D721Med (cell line): ENCODE data around the gene KIF9.
"Not testable (repeated sequence)": the region's sequence is repeated elsewhere in the genome, so short reads cannot be mapped to it uniquely, and the experiment has no call there.

Experiments
- DNase-seq: peaks from one replicate; pipeline ENCODE4 v3.0.0; 2011; ENCODE audit warnings: low spot score; ENCODE audit not compliant: insufficient read length
- FAIRE-seq: peaks from 2 replicates; lab custom pipeline; 2011; peaks lifted over from hg19 to GRCh38; lab: Jason Lieb, UNC
- TF ChIP-seq, protein P1 (sequence below): IDR thresholded peaks from 2 replicates; pipeline ENCODE4 v1.5.1; 2012; ENCODE audit warnings: mild to moderate bottlenecking, control low read depth; ENCODE audit not compliant: insufficient read depth; ENCODE audit errors: missing control alignments

The KIF9 gene

DNA sequence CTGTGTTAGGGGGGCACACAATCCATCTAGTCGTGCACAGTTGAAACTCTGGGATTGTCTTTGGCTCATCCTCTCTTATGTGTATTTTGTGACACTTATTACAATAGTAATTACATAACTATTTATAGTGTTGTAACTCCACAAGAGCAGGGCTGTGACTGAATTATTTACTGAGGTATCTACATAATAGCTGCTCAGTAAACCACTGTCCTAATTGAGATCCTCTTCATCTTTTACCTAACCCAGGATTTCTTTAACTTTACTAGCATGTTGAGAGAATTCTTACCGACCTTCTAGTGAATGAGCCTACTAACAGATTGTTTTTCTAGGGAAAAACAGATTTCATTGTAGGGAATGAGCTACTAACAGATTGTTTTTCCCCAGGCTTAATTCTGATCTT is 11.2 kb upstream of the KIF9 start:
- FAIRE-seq (no peak), DNase-seq (no peak)
- TF ChIP-seq, protein P1, sequence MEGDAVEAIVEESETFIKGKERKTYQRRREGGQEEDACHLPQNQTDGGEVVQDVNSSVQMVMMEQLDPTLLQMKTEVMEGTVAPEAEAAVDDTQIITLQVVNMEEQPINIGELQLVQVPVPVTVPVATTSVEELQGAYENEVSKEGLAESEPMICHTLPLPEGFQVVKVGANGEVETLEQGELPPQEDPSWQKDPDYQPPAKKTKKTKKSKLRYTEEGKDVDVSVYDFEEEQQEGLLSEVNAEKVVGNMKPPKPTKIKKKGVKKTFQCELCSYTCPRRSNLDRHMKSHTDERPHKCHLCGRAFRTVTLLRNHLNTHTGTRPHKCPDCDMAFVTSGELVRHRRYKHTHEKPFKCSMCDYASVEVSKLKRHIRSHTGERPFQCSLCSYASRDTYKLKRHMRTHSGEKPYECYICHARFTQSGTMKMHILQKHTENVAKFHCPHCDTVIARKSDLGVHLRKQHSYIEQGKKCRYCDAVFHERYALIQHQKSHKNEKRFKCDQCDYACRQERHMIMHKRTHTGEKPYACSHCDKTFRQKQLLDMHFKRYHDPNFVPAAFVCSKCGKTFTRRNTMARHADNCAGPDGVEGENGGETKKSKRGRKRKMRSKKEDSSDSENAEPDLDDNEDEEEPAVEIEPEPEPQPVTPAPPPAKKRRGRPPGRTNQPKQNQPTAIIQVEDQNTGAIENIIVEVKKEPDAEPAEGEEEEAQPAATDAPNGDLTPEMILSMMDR = no peak

DNA sequence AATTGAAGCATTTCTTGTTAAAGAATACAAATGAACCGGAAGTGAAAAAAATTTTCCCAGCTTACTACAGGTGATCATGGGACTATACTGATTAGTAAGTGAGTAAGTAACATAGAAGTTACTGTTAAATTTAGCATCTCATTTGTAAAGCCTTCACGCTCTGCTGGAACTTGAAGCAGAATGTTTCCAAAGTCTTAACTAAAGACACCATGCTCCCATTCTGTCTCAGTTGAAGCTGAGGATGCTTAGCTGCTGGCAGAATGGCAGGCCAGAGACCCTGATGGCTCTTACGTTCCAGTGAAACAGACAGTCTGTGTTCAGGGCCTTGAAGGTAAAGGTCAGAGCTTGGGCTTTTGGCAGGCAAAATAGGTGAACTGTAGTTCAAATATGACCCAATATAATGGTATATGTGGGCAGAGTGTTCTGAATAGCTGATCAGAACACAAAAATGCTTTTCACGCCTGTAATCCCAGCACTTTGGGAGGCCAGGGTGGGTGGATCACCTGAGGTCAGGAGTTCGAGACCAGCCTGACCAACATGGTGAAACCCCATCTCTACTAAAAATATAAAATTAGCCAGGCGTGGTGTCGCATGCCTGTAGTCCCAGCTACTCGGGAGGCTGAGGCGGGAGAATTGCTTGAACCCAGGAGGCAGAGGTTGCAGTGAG is 9.3 kb upstream of the KIF9 start:
- not testable (repeated sequence) for FAIRE-seq, DNase-seq

DNA sequence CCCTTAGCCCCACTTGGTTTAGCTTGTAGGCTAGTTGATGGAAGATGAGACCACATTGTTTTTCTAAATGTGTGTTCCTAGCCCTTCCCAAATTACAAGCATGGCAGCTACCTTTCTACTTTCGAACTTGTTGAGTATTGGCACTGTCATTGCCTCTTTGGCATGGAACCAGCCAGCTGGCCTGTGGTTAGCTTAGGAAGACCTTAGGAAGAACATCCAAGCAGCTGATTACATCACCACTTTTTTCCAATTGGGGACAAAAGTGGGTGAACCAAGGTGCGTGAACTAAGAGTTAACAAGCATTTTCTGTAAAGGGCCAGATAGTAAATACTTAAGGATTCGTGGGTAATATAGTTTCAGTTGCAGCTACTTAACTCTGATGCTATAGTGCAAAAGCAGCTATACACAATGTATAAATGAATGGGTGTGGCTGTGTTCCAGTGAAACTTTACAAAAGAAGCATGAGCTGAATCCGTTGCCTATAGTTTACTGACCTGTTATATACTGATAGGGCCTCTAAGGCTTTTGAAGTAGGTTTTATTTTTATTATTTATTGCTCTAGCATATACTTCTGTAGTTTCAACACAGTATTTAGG is 8.7 kb upstream of the KIF9 start:
- FAIRE-seq (no peak), DNase-seq (no peak)
- TF ChIP-seq, protein P1 = no peak

DNA sequence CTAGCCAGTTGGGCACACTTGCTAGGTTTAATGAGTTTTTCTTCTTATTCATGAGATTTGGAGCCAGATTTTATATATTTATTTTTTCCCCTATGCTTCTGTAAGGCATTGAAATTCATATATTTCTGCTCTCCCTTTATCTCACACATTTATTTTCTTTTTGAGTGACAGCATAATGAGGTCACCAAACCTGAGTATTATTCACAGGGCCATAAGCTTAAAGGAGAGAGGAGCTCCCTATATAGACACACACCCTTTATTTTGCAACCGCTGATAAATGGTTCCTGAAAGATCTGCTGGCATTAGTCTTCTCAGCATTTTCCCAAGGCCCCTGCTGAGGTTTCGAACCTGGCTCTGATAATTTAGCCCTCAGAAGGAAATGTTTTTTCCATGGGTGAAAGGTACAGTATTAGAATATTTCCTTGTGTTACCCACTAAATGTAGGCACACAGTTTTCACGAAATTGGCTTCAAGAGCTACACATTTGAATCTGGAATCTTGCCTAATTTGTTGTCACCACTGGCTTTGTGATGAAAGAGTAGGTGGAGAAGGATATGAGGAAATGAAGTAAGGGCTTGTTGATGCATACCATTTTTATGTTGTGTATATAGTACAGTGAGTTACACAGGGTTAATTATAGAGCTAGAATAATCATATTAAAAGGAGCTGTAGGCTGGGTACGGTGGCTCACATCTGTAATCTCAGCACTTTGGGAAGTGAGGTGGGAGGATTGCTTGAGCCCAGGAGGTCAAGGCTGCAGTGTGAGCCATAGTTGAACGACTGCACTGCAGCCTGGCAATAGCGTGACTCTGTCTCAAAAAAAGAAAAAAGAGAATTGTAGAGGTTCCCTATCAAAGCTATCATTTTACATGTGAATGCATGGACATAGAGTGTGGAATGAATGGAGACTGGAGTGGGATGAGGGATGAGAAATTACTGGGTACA is 6.6 kb upstream of the KIF9 start:
- TF ChIP-seq, protein P1 = no peak
- FAIRE-seq (no peak), DNase-seq (no peak)

DNA sequence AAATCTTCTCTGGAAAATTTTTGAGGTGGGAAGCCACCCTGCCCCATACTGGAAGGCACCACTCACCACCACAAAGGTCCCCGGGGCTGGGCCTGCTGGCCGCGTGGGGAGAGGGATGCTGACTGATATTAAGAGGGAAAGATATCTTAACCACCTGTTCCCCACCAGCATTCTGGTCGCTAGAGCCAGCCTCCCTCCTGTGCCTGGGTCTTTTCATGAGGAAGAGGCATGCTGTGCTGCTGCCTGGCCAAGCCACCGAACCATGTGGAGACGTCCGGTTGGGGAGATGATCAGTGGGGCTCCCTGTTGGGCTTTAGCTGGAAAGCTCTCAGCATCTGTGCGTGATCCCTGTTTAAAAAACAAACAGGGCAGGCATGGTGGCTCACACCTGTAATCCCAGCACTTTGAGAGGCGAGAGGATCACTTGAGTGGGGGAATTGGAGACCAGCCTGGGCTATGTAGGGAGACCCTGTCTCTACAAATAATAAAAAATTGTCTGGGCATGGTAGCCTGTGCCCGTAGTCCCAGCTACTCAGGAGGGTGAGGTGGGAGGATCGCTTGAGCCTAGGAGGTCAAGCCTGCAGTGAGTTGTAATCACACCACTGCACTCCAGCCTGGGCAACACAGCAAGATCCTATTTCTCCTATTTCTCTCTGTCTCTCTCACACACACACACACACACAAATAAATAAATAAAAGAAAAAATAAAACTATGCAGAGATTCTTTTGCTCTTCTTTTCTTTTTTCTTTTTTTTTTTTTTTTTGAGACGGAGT is 1.2 kb upstream of the KIF9 start:
- FAIRE-seq (no peak), DNase-seq (no peak)
- TF ChIP-seq, protein P1 = no peak

DNA sequence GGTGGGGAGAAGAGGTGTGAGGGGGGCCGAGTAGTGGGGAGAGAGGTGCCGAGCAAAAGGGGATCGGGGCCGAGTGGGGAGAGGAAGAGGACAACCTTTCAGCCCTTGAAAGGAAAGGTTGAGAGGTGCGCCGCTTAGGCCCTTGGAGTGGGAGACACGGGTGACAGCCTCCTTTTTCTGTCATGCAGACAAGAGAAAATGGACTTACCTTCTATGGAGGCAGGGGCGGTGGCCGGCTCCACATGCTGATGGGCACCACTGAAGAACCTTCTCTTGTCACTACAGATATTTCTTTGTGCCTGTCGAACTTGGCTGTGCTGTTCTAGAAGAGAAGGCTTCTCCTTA is 566 bp upstream of the KIF9 start:
- DNase-seq (no peak), FAIRE-seq (no peak)
- TF ChIP-seq, protein P1 = no peak

DNA sequence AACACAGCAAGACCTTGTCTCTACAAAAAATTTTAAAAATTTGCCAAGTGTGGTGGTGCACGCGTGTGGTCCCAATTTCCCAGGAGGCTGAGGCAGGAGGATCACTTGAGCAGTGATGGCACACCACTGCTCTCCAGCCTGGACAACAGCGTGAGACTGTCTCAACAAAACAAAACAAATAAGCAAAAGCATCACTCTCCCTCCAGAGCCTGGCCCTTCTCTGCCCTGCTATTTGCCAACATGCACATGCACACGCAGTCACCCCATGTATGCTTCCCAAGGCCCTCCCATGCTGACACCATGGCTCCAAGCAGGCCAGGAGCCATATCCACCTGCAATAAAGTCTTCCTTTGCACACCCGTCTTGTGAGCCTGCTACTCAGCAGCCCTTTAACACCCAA is 2.1 kb downstream of the KIF9 start:
- FAIRE-seq (no peak), DNase-seq (no peak)
- TF ChIP-seq, protein P1 = no peak
